Esophagus muscularis mucosa (tissue), 3 donors: ENCODE data around the gene NTSR2.

Source experiments
- POLR2A ChIP-seq: fragments of 450-650 bp; IDR thresholded peaks from one replicate; pipeline ENCODE4 v1.6.1; 2017; ENCODE audit warnings: antibody characterized with exemption, moderate library complexity, mild to moderate bottlenecking, low read depth
- TF ChIP-seq, protein P1 (sequence below), 3 experiments: fragments of 200-600 bp in 2 of 3; fragments of 450-650 bp in 1 of 3; sonication (generic) in 2 of 3; IDR thresholded peaks; one replicate each; pipeline ENCODE4 v1.5.1; 2017 to 2019; ENCODE audit warnings: antibody characterized with exemption in 3 of 3, mild to moderate bottlenecking in 2 of 3, moderate library complexity in 1 of 3

DNA sequence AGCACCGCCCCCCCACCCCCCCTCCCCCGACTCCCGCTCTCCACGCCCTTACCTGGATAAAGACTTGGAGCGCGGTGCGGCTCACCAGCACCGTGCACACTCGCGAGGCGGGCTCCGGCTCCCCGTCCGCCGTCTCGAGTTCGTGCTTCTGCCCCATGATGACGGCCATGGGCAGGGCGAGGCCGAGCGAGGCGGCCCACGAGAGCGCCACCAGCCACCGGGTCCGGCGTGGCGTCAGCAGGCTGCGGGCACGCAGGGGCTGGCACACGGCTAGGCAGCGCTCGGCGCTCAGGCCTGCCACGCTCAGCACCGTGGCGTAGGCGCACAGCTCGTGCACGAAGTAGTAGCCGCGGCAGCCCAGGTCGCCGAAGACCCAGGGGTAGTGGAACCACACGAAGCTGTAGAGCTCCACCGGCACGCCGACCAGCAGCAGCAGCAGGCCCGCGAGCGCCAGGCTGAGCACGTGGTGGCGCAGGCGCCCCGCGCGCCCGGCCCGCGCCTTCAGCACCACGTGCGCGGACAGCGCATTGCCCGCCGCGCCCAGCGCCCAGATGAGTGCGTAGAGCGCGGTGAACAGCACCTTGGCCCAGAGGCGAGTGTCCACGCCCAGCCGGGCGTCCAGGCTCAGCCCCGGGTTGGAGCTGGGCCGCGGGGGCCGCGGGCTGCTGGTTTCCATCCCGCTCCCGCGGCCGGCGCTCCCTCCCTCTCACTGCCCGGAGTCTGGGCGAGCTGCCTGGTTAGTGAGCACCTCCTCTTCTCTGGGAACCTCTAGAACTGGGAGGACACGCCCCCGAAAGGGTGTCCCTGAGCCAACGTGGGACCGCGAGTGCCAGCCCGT, at the start of gene NTSR2:
- TF ChIP-seq POLR2A, result no peak
- TF ChIP-seq, protein P1, sequence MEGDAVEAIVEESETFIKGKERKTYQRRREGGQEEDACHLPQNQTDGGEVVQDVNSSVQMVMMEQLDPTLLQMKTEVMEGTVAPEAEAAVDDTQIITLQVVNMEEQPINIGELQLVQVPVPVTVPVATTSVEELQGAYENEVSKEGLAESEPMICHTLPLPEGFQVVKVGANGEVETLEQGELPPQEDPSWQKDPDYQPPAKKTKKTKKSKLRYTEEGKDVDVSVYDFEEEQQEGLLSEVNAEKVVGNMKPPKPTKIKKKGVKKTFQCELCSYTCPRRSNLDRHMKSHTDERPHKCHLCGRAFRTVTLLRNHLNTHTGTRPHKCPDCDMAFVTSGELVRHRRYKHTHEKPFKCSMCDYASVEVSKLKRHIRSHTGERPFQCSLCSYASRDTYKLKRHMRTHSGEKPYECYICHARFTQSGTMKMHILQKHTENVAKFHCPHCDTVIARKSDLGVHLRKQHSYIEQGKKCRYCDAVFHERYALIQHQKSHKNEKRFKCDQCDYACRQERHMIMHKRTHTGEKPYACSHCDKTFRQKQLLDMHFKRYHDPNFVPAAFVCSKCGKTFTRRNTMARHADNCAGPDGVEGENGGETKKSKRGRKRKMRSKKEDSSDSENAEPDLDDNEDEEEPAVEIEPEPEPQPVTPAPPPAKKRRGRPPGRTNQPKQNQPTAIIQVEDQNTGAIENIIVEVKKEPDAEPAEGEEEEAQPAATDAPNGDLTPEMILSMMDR (IDR thresholded peaks at IDR 0.05), result peak in 2 of 3 experiments; percentile 7 to 13
